ENCODE data around the gene RASAL3. TPM values are rescaled to one million over a fixed set of nuclear protein-coding genes. Genes with fewer than 3 reads are reported as not detected.

The RASAL3 gene
- total RNA-seq = 1 to 10 TPM in 2 of 4 donors, under 1 TPM in 1, not detected in 1; 0.51 to 4.3 (median 1.1) TPM

GRCh38 chr19:15464394-15465385, at the start of gene RASAL3:
Gene RASAL3 (minus strand): TSS chr19:15464544. CDS start chr19:15464358, 186 bp downstream.
- Histone ChIP-seq H3K4me1 (peaks cover 0 to 5% of the 10 kb centered on the region in 2 donors), H3K27me3 (peaks cover 0 to 3% of the 10 kb centered on the region in 2 donors), H3K9me3 (no peaks in the 10 kb centered on the region), H3K4me3 (no peak within 1 kb of the TSS), H3K36me3 (no peaks in the 10 kb centered on the region), H3K27ac (no peak within 1 kb of the TSS)
- DNase-seq = no peak
- intact Hi-C loops (cut with DNase I; ENCODE audit: low total_unique reads) = no loop called here
- TF ChIP-seq, protein P1, sequence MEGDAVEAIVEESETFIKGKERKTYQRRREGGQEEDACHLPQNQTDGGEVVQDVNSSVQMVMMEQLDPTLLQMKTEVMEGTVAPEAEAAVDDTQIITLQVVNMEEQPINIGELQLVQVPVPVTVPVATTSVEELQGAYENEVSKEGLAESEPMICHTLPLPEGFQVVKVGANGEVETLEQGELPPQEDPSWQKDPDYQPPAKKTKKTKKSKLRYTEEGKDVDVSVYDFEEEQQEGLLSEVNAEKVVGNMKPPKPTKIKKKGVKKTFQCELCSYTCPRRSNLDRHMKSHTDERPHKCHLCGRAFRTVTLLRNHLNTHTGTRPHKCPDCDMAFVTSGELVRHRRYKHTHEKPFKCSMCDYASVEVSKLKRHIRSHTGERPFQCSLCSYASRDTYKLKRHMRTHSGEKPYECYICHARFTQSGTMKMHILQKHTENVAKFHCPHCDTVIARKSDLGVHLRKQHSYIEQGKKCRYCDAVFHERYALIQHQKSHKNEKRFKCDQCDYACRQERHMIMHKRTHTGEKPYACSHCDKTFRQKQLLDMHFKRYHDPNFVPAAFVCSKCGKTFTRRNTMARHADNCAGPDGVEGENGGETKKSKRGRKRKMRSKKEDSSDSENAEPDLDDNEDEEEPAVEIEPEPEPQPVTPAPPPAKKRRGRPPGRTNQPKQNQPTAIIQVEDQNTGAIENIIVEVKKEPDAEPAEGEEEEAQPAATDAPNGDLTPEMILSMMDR (IDR thresholded peaks at IDR 0.05) = no peak
- no peak for TF ChIP-seq POLR2A (IDR thresholded peaks at IDR 0.05)

- no peak for DNase-seq
- no peak overlapping the region for H3K4me3 ChIP-seq
- H3K9me3 ChIP-seq = no peaks in the 10 kb centered on the region
- peaks cover 0 to 4% of the 10 kb centered on the region in 2 donors for H3K4me1 ChIP-seq
- no peak overlapping the region for H3K27ac ChIP-seq
- no peaks in the 10 kb centered on the region for H3K27me3 ChIP-seq
- TF ChIP-seq, protein P1 (IDR thresholded peaks at IDR 0.05) = no peak
- no peak for TF ChIP-seq POLR2A (IDR thresholded peaks at IDR 0.05)
- H3K36me3 ChIP-seq = no peaks in the 10 kb centered on the region
- intact Hi-C loops (cut with DNase I; ENCODE audit: low total_unique reads) = no loop called here
Observed at GRCh38 chr19:15511671-15512424, 47.5 kb upstream of the RASAL3 start.

DNA sequence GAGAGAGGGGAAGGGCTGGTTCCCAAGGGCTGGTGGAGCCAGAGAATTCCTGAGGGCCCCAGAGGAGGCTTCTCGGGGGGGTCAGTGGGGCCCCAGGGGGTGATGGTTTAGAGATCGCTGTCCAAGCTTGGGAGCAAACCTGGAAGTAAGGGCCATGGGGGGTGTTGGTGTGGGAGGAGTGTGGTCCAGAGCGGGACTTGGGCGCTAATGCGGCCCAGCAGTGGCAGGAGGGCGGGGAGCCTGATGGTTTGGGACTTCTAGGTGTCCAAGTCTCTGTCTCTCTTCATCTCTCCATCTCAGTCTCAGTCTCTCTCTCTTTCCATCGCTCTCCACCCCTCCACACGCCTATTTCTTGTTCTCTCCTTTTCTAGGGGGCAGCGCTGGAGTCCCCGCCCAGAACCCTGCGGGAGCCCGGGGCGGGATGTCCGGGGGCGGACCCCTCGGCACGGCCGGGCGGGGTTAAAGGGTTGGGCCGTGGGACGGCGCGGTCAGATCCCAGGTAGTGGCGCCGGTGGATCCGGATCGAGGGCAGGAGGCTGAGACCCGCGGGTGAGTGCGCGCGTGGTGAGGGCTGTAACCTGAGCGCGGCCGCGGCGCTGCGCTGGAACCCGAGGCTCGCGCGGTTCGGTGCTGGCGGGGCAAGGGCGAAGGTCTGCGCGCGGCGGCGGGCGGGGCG, 43.8 kb upstream of the RASAL3 start, which contains the start of gene CYP4F22:
CYP4F22 (plus strand) TSS at position 491 of the 676 bp plus-strand sequence. CDS start 16,812 bp downstream, outside the sequence.
- peaks cover 0 to 4% of the 10 kb centered on the region in 2 donors for H3K4me1 ChIP-seq
- no peak for DNase-seq
- no peaks in the 10 kb centered on the region for H3K27me3 ChIP-seq
- H3K4me3 ChIP-seq = no peak within 1 kb of the TSS
- H3K9me3 ChIP-seq = no peaks in the 10 kb centered on the region
- no peak within 1 kb of the TSS for H3K27ac ChIP-seq
- intact Hi-C loops (cut with DNase I; ENCODE audit: low total_unique reads) = no loop called here
- no peaks in the 10 kb centered on the region for H3K36me3 ChIP-seq
- TF ChIP-seq, protein P1 (IDR thresholded peaks at IDR 0.05) = no peak
- no peak for TF ChIP-seq POLR2A (IDR thresholded peaks at IDR 0.05)

GRCh38 chr19:15507068-15508034, 43.0 kb upstream of the RASAL3 start:
- Histone ChIP-seq H3K9me3 (no peaks in the 10 kb centered on the region), H3K4me3 (no peak overlapping the region), H3K27ac (no peak overlapping the region), H3K36me3 (no peaks in the 10 kb centered on the region), H3K4me1 (peaks cover 0 to 4% of the 10 kb centered on the region in 2 donors), H3K27me3 (no peaks in the 10 kb centered on the region)
- TF ChIP-seq, protein P1 (IDR thresholded peaks at IDR 0.05) = no peak
- no peak for TF ChIP-seq POLR2A (IDR thresholded peaks at IDR 0.05)
- DNase-seq = no peak
- intact Hi-C loops (cut with DNase I; ENCODE audit: low total_unique reads) = no loop called here
